ENCODE measurements around the gene CDK16.

Gene CDK16

GRCh38 chrX:47186096-47186740, 32.3 kb upstream of the CDK16 start:
- DNase-seq: no peak

GRCh38 chrX:47187106-47187677, 31.3 kb upstream of the CDK16 start:
- no peak for DNase-seq

GRCh38 chrX:47189906-47190305, 28.6 kb upstream of the CDK16 start:
- DNase-seq: no peak

- peak; percentile 89 for DNase-seq
These were observed 27.8 kb upstream of the CDK16 start for GRCh38 chrX:47190445-47191269.

GRCh38 chrX:47191331-47191730, 27.1 kb upstream of the CDK16 start:
- peak; percentile 64 for DNase-seq

- DNase-seq: no peak
These were observed 26.6 kb upstream of the CDK16 start for GRCh38 chrX:47191806-47192401.

- DNase-seq: peak; percentile 93
These were observed 24.8 kb upstream of the CDK16 start, which contains the start of gene UBA1 for GRCh38 chrX:47193475-47194193. Gene UBA1 (plus strand): TSS chrX:47193829. CDS start chrX:47198803, 4,974 bp downstream.

- no peak for DNase-seq
These were observed 24.2 kb upstream of the CDK16 start for GRCh38 chrX:47194194-47194787.

GRCh38 chrX:47196098-47196497, 22.4 kb upstream of the CDK16 start:
- DNase-seq: no peak

- DNase-seq: no peak
These were observed 21.0 kb upstream of the CDK16 start for GRCh38 chrX:47197526-47197925.

GRCh38 chrX:47198026-47198686, 20.3 kb upstream of the CDK16 start:
- DNase-seq: no peak

GRCh38 chrX:47198687-47199080, 19.8 kb upstream of the CDK16 start:
- DNase-seq: no peak

GRCh38 chrX:47199286-47199685, 19.2 kb upstream of the CDK16 start:
- no peak for DNase-seq

- no peak for DNase-seq
These were observed 17.9 kb upstream of the CDK16 start for GRCh38 chrX:47200385-47201150.

GRCh38 chrX:47201345-47201944, 17.0 kb upstream of the CDK16 start:
- DNase-seq: no peak

- no peak for DNase-seq
These were observed 16.2 kb upstream of the CDK16 start for GRCh38 chrX:47202316-47202715.

- no peak for DNase-seq
These were observed 15.6 kb upstream of the CDK16 start for GRCh38 chrX:47202877-47203276.

GRCh38 chrX:47204970-47205369, 13.5 kb upstream of the CDK16 start:
- DNase-seq: no peak

- DNase-seq: no peak
These were observed 12.2 kb upstream of the CDK16 start for GRCh38 chrX:47206316-47206715.

- DNase-seq: no peak
These were observed 10.4 kb upstream of the CDK16 start for GRCh38 chrX:47208108-47208507.

Measured in activated CD4-positive, alpha-beta T cell treated with anti-CD3 and anti-CD28 coated beads for 48 hours (primary cell).